Endothelial cell of umbilical vein (primary cell): ENCODE measurements around the gene IVD. TPM values are rescaled to one million over a fixed set of nuclear protein-coding genes. Genes with fewer than 3 reads are reported as not detected.
A peak's percentile ranks its signal among the peaks of the same experiment; 100 is the strongest.

Source experiments
- BruUV-seq: library from RNA; stranded (reverse); fragments of 400-500 nt; replicated peaks from 2 replicates; lab custom pipeline; 2021; lab: Mats Ljungman, UMichigan
- CTCF ChIA-PET: fragments of 300-600, 350-600 bp; sonication (Branson Sonifier 250); formaldehyde crosslinking; loops from one replicate; lab custom pipeline; 2021; ENCODE audit warnings: antibody characterized with exemption, inconsistent platforms; lab: Charles Lee
- POLR2A ChIA-PET: fragments of 300-600, 350-600 bp; sonication (Branson Sonifier 250); formaldehyde crosslinking; loops from one replicate; lab custom pipeline; 2021; ENCODE audit warnings: antibody characterized with exemption, inconsistent platforms; lab: Charles Lee
- DNase-seq: peaks from one replicate; pipeline ENCODE4 v3.0.0-alpha.2; 2011; ENCODE audit warnings: low read depth, low spot score
- FAIRE-seq: peaks from 2 replicates; lab custom pipeline; 2011; peaks lifted over from hg19 to GRCh38; lab: Jason Lieb, UNC
- H2AFZ ChIP-seq: 2 replicates; pipeline ENCODE4 v1.6.0; 2012; ENCODE audit warnings: low read depth, low read length, control low read depth, inconsistent platforms
- H3K27ac ChIP-seq: 2 replicates; pipeline ENCODE4 v1.5.1; 2011; ENCODE audit warnings: low read depth, mild to moderate bottlenecking, control low read depth, low read length, moderate library complexity; ENCODE audit not compliant: insufficient read depth
- H3K27me3 ChIP-seq, 2 experiments: 2 replicates each; pipeline versions ENCODE4 v1.6.0 to v1.6.1; 2011; ENCODE audit warnings: low read length in 2 of 2, mixed read lengths in 1 of 2; ENCODE audit not compliant: control insufficient read depth in 2 of 2, insufficient read depth in 2 of 2
- H3K36me3 ChIP-seq, 2 experiments: 2 replicates in 1 of 2; 3 replicates in 1 of 2; pipeline ENCODE4 v1.5.1; 2011; ENCODE audit warnings: low read length in 2 of 2, mild to moderate bottlenecking in 1 of 2, moderate library complexity in 1 of 2; ENCODE audit not compliant: control insufficient read depth in 2 of 2, insufficient read depth in 2 of 2; ENCODE audit errors: extremely low read depth in 1 of 2
- H3K4me1 ChIP-seq: 3 replicates; pipeline ENCODE4 v1.5.1; 2011; ENCODE audit warnings: mild to moderate bottlenecking, low read length; ENCODE audit not compliant: control insufficient read depth, insufficient read depth; ENCODE audit errors: extremely low read depth
- H3K4me2 ChIP-seq: 2 replicates; pipeline ENCODE4 v1.6.1; 2011; ENCODE audit warnings: low read length, control low read depth, mixed read lengths; ENCODE audit not compliant: insufficient read depth
- H3K4me3 ChIP-seq, 3 experiments: fragments of 200-600 bp in 1 of 3; sonication (generic), shearing (Covaris generic) in 1 of 3; replicated peaks in 1 of 3; 2 replicates each; pipeline ENCODE4 v1.5.1; 2011 to 2016; ENCODE audit warnings: control low read depth in 3 of 3, low read length in 3 of 3, mild to moderate bottlenecking in 2 of 3, inconsistent platforms in 1 of 3, low read depth in 1 of 3, moderate library complexity in 1 of 3; ENCODE audit not compliant: insufficient read depth in 1 of 3
- H3K79me2 ChIP-seq: 2 replicates; pipeline ENCODE4 v1.6.0; 2012; ENCODE audit warnings: low read length, inconsistent platforms; ENCODE audit not compliant: control insufficient read depth, insufficient read depth
- H3K9ac ChIP-seq: replicated peaks from 2 replicates; pipeline ENCODE3; 2011; ENCODE audit warnings: low read length, control low read depth; ENCODE audit not compliant: insufficient read depth; ENCODE audit errors: extremely low read depth
- H3K9me1 ChIP-seq: replicated peaks from 3 replicates; pipeline ENCODE4 v1.6.0; 2011; ENCODE audit warnings: mild to moderate bottlenecking, low read length; ENCODE audit not compliant: control insufficient read depth, insufficient read depth; ENCODE audit errors: extremely low read depth
- H3K9me3 ChIP-seq: replicated peaks from 2 replicates; pipeline ENCODE4 v1.5.1; 2012; ENCODE audit warnings: low read length, inconsistent platforms; ENCODE audit not compliant: control insufficient read depth, insufficient read depth
- H4K20me1 ChIP-seq: replicated peaks from 2 replicates; pipeline ENCODE3; 2011; ENCODE audit warnings: mild to moderate bottlenecking, low read length; ENCODE audit not compliant: control insufficient read depth, insufficient read depth; ENCODE audit errors: extremely low read depth
- EZH2 ChIP-seq: IDR thresholded peaks from 2 replicates; pipeline ENCODE4 v1.6.1; 2012; ENCODE audit warnings: borderline replicate concordance, low read depth, mild to moderate bottlenecking, moderate library complexity, low read length, inconsistent platforms; ENCODE audit not compliant: severe bottlenecking
- FOS ChIP-seq: IDR thresholded peaks from 2 replicates; pipeline ENCODE4 v1.6.1; 2011; ENCODE audit warnings: mild to moderate bottlenecking, low read length, moderate library complexity, borderline replicate concordance; ENCODE audit not compliant: insufficient read depth
- GATA2 ChIP-seq: IDR thresholded peaks from 2 replicates; pipeline ENCODE4 v1.7.0; 2011; ENCODE audit warnings: low read depth, mild to moderate bottlenecking, moderate library complexity, mixed read lengths, low read length; ENCODE audit not compliant: insufficient read length, insufficient read depth
- JUN ChIP-seq: IDR thresholded peaks from 2 replicates; pipeline ENCODE4 v1.6.1; 2011; ENCODE audit warnings: borderline replicate concordance, low read depth; ENCODE audit not compliant: insufficient read length, insufficient read depth
- MYC ChIP-seq: IDR thresholded peaks from one replicate; pipeline ENCODE4 v1.6.1; 2011; ENCODE audit warnings: mild to moderate bottlenecking, low read depth, low read length
- POLR2AphosphoS5 ChIP-seq: IDR thresholded peaks from 2 replicates; pipeline ENCODE4 v1.6.1; 2012; ENCODE audit warnings: low read depth, mild to moderate bottlenecking, control low read depth, low read length, moderate library complexity; ENCODE audit not compliant: insufficient read depth
- dilution Hi-C: fragments of 300-500 bp; cut with MboI; formaldehyde crosslinking; loops from one replicate; pipeline ENCODE4 v1.15.0; 2019; ENCODE audit warnings: low sequenced_read_pairs; ENCODE audit not compliant: extremely low pct_ligation_motif_present
- intact Hi-C: fragments of 100-400 bp; cut with micrococcal nuclease; formaldehyde crosslinking; loops from one replicate; pipeline ENCODE4 v1.10.0; 2022
- polyA plus RNA-seq, 4 experiments: library from polyadenylated mRNA; depleted of rRNA in 3 of 4; stranded (reverse) in 3 of 4; unstranded in 1 of 4; fragments of >200 nt; gene quantifications; 2 replicates each; pipeline versions ENCODE4 v1.2.1 to v1.2.3, GENCODE V29; 2011 to 2012; ENCODE audit warnings: missing spikeins in 1 of 4
- total RNA-seq: library from RNA; stranded (reverse); gene quantifications from 2 replicates; pipeline ENCODE4 v1.2.3, GENCODE V29; 2021
- TF ChIP-seq, protein P1 (sequence below), 2 donors: IDR thresholded peaks; 1 replicate in 1 of 2; 2 replicates in 1 of 2; pipeline ENCODE4 v1.5.1; 2011; ENCODE audit warnings: low read length in 2 of 2, mild to moderate bottlenecking in 2 of 2, moderate library complexity in 2 of 2, control low read depth in 1 of 2, inconsistent platforms in 1 of 2, low read depth in 1 of 2; ENCODE audit not compliant: insufficient read depth in 1 of 2; ENCODE audit errors: extremely low read depth in 1 of 2
- TF ChIP-seq, protein P2 (sequence below): IDR thresholded peaks from 2 replicates; pipeline ENCODE4 v1.6.1; 2011; ENCODE audit not compliant: insufficient read depth, insufficient read length

Gene IVD
- total and polyA plus RNA-seq, 2 donors (not counting 3 experiments of a cell fraction or from before 2014, with no cell fraction given) = 34.1 to 62.5 TPM

DNA sequence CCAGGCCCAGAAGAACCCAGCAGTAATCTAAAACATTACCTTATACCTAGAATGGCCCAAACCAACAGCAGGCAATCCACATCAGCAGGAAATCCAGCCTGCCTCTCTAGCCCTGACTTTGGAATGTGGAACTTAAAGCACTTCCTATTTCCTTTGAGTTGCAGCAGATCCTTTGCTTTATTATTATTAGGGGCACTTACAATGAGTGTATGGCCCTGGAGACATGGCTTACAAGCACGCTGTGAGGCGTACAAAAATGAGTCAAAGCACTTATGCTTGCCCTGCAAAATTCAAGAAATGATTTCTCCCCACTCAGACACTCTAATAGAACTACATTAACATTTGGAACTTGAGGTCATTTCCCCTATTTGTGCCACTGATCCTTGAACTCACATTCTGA lies 32.6 kb upstream of the IVD start:
- Histone ChIP-seq H3K9ac (no peak overlapping the region), H3K79me2 (no peaks in the 10 kb centered on the region), H3K4me2 (no peak overlapping the region), H3K9me3 (no peaks in the 10 kb centered on the region), H3K9me1 (no peaks in the 10 kb centered on the region), H3K27me3 (no peaks in the 10 kb centered on the region), H3K4me3 (no peak overlapping the region), H3K36me3 (no peaks in the 10 kb centered on the region), H4K20me1 (no peaks in the 10 kb centered on the region), H3K4me1 (peaks cover 12% of the 10 kb centered on the region), H3K27ac (no peak overlapping the region), H2AFZ (peak overlapping the region; percentile 41)
- BruUV-seq = no TSS peak
- intact Hi-C loops = no loop called here
- FAIRE-seq (peak; percentile 92), DNase-seq (peak; percentile 58)
- ChIA-PET POLR2A (no interaction called here), CTCF (interaction anchor here (1.0 to 9.4 kb wide), 5 partner anchors 25 to 51 kb away, joined by 3 to 60 read pairs (median 6); no protein-coding TSS in a partner anchor)
- TF ChIP-seq GATA2 = no peak
- no peak for TF ChIP-seq EZH2
- TF ChIP-seq JUN = peak; percentile 28
- no peak for TF ChIP-seq MYC
- peak; percentile 14 for TF ChIP-seq POLR2AphosphoS5
- TF ChIP-seq, protein P1, sequence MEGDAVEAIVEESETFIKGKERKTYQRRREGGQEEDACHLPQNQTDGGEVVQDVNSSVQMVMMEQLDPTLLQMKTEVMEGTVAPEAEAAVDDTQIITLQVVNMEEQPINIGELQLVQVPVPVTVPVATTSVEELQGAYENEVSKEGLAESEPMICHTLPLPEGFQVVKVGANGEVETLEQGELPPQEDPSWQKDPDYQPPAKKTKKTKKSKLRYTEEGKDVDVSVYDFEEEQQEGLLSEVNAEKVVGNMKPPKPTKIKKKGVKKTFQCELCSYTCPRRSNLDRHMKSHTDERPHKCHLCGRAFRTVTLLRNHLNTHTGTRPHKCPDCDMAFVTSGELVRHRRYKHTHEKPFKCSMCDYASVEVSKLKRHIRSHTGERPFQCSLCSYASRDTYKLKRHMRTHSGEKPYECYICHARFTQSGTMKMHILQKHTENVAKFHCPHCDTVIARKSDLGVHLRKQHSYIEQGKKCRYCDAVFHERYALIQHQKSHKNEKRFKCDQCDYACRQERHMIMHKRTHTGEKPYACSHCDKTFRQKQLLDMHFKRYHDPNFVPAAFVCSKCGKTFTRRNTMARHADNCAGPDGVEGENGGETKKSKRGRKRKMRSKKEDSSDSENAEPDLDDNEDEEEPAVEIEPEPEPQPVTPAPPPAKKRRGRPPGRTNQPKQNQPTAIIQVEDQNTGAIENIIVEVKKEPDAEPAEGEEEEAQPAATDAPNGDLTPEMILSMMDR (IDR thresholded peaks at IDR 0.05; ENCODE audit: extremely low read depth in 1 of 2, insufficient read depth in 1 of 2, low read depth in 1 of 2, low read length in 2 of 2) = no peak
- dilution Hi-C loops = no loop called here

DNA sequence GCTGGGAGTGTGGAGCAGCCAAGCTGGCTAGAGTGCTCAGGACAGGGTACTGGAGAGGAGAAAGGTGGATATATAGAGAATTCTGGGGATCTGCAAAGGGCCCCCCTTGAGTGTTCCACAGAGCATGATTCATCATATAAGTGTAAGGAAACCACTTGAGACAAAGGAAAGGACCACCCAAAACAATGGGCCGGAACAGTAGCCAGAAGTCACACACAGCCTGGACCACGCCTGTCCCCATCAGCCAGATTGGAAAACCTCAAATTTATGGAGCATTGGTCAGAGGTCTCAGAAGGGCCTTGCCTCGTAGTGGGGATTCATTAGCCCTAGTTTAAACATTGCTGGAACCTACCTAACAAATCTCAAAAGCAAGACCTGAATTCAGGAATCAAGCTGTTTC lies 28.0 kb upstream of the IVD start:
- no peak overlapping the region for H3K4me3 ChIP-seq
- intact Hi-C loops = no loop called here
- FAIRE-seq = no peak
- H3K79me2 ChIP-seq = no peaks in the 10 kb centered on the region
- H3K27me3 ChIP-seq = no peaks in the 10 kb centered on the region
- TF ChIP-seq FOS (no peak), GATA2 (no peak), POLR2AphosphoS5 (no peak), EZH2 (no peak), MYC (no peak)
- TF ChIP-seq, protein P2, sequence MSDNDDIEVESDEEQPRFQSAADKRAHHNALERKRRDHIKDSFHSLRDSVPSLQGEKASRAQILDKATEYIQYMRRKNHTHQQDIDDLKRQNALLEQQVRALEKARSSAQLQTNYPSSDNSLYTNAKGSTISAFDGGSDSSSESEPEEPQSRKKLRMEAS = no peak
- H4K20me1 ChIP-seq = no peaks in the 10 kb centered on the region
- no peaks in the 10 kb centered on the region for H3K9me1 ChIP-seq
- no TSS peak for BruUV-seq
- no peak overlapping the region for H2AFZ ChIP-seq
- H3K4me1 ChIP-seq = peaks cover 13% of the 10 kb centered on the region
- dilution Hi-C loops = no loop called here
- H3K36me3 ChIP-seq = no peaks in the 10 kb centered on the region
- H3K9me3 ChIP-seq = no peaks in the 10 kb centered on the region
- H3K4me2 ChIP-seq = no peak overlapping the region
- H3K27ac ChIP-seq = no peak overlapping the region
- ChIA-PET CTCF (no interaction called here), POLR2A (no interaction called here)
- no peak overlapping the region for H3K9ac ChIP-seq
- DNase-seq = no peak
